ENCODE results near the gene LRMDA. TPM values are rescaled to one million over a fixed set of nuclear protein-coding genes. Genes with fewer than 3 reads are reported as not detected.

Gene LRMDA
- total and polyA plus RNA-seq, 2 of the 8 experiments (the other 6 are each of a cell fraction or from before 2014, with no cell fraction given) = 0.86 to 2.8 TPM

- no peak for FAIRE-seq
- 75% methylated on average over 1 of the region's 1 CpG; no CpG with 5 or more reads in 1 of the 2 experiments for WGBS, 2 experiments (ENCODE audit: extremely low coverage in 1 of 2, insufficient coverage in 1 of 2, insufficient read length in 1 of 2, insufficient replicate concordance in 2 of 2, low coverage in 1 of 2, low lambda C conversion rate in 2 of 2, missing lambda C conversion rate in 1 of 2)
Observed at GRCh38 chr10:75484717-75485116, 53.3 kb downstream of the LRMDA start.

More at GRCh38 chr10:75484717-75485116, 53.3 kb downstream of the LRMDA start:
- no peak overlapping the region for H2BK120ac ChIP-seq (replicated peaks; ENCODE audit: low read depth, low read length)
- H4K91ac ChIP-seq (replicated peaks; ENCODE audit: insufficient read length, low read length) = no peak overlapping the region
- H3K4me3 ChIP-seq (ENCODE audit: extremely low read depth in 1 of 4, insufficient read depth in 2 of 4, low read depth in 3 of 4, low read length in 4 of 4) = no peak overlapping the region
- H3K27me3 ChIP-seq (replicated peaks in 1 of 4; ENCODE audit: control insufficient read depth in 3 of 4, extremely low read depth in 1 of 4, insufficient read depth in 3 of 4, low read length in 3 of 4) = peaks cover 0 to 3% (median 0%) of the 10 kb centered on the region in 4 experiments; a peak in 1 of 7 replicates
- H2BK5ac ChIP-seq (ENCODE audit: low read depth, low read length) = no peak overlapping the region
- no peak overlapping the region for H3K4ac ChIP-seq (replicated peaks; ENCODE audit: insufficient read length, low read depth, low read length)
- H4K20me1 ChIP-seq (replicated peaks in 1 of 2; ENCODE audit: control insufficient read depth in 1 of 2, insufficient read depth in 2 of 2, low read length in 2 of 2) = no peaks in the 10 kb centered on the region
- no peaks in the 10 kb centered on the region for H3K79me2 ChIP-seq (ENCODE audit: control insufficient read depth in 1 of 2, insufficient read depth in 2 of 2, low read length in 2 of 2)
- no peak overlapping the region for H3K18ac ChIP-seq (ENCODE audit: extremely low read depth, low read length)
- no peak for TF ChIP-seq CHD1 (IDR thresholded peaks at IDR 0.05; ENCODE audit: low read depth, low read length)
- no peak for TF ChIP-seq GTF2F1 (IDR thresholded peaks at IDR 0.05; ENCODE audit: borderline replicate concordance, low read depth, low read length)
- TF ChIP-seq BCL11A (IDR thresholded peaks at IDR 0.05; ENCODE audit: low read depth in 2 of 2, low read length in 2 of 2) = no peak
- no peak for TF ChIP-seq USF2 (IDR thresholded peaks at IDR 0.05; ENCODE audit: low read length)
- H2AK5ac ChIP-seq (ENCODE audit: low read depth, low read length) = no peak overlapping the region
- no peak overlapping the region for H4K5ac ChIP-seq (ENCODE audit: insufficient read length, low read depth, low read length)
- no peak overlapping the region for H3K4me2 ChIP-seq (ENCODE audit: insufficient read depth in 1 of 2, low read depth in 2 of 2, low read length in 2 of 2)
- no peak overlapping the region for H4K8ac ChIP-seq (ENCODE audit: extremely low read depth, insufficient read depth, low read length)
- CTCF ChIA-PET (ENCODE audit: partially characterized antibody) = no interaction called here
- no peak overlapping the region for H3K27ac ChIP-seq (ENCODE audit: low read depth, low read length)
- no peak overlapping the region for H2BK15ac ChIP-seq (ENCODE audit: low read length)
- H3K14ac ChIP-seq (ENCODE audit: insufficient read length) = no peak overlapping the region
- H3K9me3 ChIP-seq (ENCODE audit: insufficient read depth in 2 of 2, low read depth in 1 of 2, low read length in 1 of 2) = no peaks in the 10 kb centered on the region
- H2AFZ ChIP-seq (ENCODE audit: low read length) = no peak overlapping the region
- no peak overlapping the region for H2BK12ac ChIP-seq (ENCODE audit: low read depth, low read length)
- H3K79me1 ChIP-seq (ENCODE audit: low read depth, low read length) = no peaks in the 10 kb centered on the region
- H3K56ac ChIP-seq (replicated peaks; ENCODE audit: insufficient read length, low read depth, low read length) = no peak overlapping the region
- no peak overlapping the region for H2BK20ac ChIP-seq (ENCODE audit: low read length)
- no peaks in the 10 kb centered on the region for H3K36me3 ChIP-seq (ENCODE audit: control insufficient read depth in 2 of 4, insufficient read depth in 4 of 4, low read length in 3 of 4)
- POLR2A ChIA-PET (ENCODE audit: partially characterized antibody) = no interaction called here
- H3K9ac ChIP-seq (replicated peaks in 1 of 4; ENCODE audit: extremely low read depth in 1 of 4, low read depth in 3 of 4, low read length in 3 of 4) = no peak overlapping the region
- no peak overlapping the region for H3K23ac ChIP-seq (ENCODE audit: insufficient read length)
- H3K4me1 ChIP-seq (replicated peaks in 1 of 4; ENCODE audit: control insufficient read depth in 3 of 4, insufficient read depth in 4 of 4, low read length in 3 of 4) = no peaks in the 10 kb centered on the region
- no peak for DNase-seq (ENCODE audit: low read depth in 1 of 2, low spot score in 2 of 2)
- H3K23me2 ChIP-seq (ENCODE audit: low read depth, low read length) = no peaks in the 10 kb centered on the region
